ENCODE data around the gene C10orf67. TPM values are rescaled to one million over a fixed set of nuclear protein-coding genes. Genes with fewer than 3 reads are reported as not detected.

The C10orf67 gene
- total RNA-seq, 2 experiments from 2014 or later = not detected

DNA sequence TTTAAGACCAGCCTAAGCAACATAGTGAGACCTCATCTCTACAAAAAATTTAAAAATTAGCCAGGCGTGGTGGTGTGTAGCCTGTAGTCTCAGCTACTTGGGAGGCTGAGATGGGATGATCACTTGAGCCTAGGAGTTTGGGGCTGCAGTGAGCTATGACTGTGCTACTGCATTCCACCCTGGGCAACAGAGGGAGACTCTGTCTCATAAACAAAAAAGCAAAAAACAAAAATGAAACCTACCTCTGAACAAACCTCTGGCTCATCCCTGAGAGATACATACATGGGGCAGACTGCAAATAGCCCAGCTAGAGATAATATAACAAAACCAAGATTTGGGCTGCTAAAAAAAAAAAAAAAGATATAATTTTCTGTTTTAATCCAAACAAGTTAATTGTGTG, 19.5 kb downstream of the C10orf67 start:
- POLR2A ChIA-PET = interaction anchor here (0.7 kb wide), 1 partner anchor 205 kb away, joined by 3 read pairs; no protein-coding TSS in a partner anchor
- Histone ChIP-seq H3K4me1 (ENCODE audit: insufficient read depth, low read length, poor library complexity, severe bottlenecking) (no peaks in the 10 kb centered on the region), H2AFZ (ENCODE audit: low read length) (no peak overlapping the region), H3K9me2 (ENCODE audit: insufficient read depth, low read length) (no peaks in the 10 kb centered on the region), H3K4me3 (ENCODE audit: low read depth, low read length, poor library complexity, severe bottlenecking) (no peak overlapping the region), H3K4me2 (ENCODE audit: low read length) (no peak overlapping the region), H3K9me3 (ENCODE audit: low read length) (no peaks in the 10 kb centered on the region), H3K79me2 (ENCODE audit: insufficient read depth, low read depth, low read length) (no peaks in the 10 kb centered on the region), H3K27ac (ENCODE audit: low read depth, low read length, poor library complexity, severe bottlenecking) (no peak overlapping the region), H3K36me3 (ENCODE audit: insufficient read depth, low read length) (no peaks in the 10 kb centered on the region), H4K20me1 (ENCODE audit: insufficient read depth, low read length) (no peaks in the 10 kb centered on the region)
- DNase-seq (ENCODE audit: low spot score) = no peak
- intact Hi-C loops (cut with micrococcal nuclease; ENCODE audit: unreplicated experiment) = no loop called here
- TF ChIP-seq, protein P1, sequence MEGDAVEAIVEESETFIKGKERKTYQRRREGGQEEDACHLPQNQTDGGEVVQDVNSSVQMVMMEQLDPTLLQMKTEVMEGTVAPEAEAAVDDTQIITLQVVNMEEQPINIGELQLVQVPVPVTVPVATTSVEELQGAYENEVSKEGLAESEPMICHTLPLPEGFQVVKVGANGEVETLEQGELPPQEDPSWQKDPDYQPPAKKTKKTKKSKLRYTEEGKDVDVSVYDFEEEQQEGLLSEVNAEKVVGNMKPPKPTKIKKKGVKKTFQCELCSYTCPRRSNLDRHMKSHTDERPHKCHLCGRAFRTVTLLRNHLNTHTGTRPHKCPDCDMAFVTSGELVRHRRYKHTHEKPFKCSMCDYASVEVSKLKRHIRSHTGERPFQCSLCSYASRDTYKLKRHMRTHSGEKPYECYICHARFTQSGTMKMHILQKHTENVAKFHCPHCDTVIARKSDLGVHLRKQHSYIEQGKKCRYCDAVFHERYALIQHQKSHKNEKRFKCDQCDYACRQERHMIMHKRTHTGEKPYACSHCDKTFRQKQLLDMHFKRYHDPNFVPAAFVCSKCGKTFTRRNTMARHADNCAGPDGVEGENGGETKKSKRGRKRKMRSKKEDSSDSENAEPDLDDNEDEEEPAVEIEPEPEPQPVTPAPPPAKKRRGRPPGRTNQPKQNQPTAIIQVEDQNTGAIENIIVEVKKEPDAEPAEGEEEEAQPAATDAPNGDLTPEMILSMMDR (conservative IDR thresholded peaks at IDR 0.05; ENCODE audit: low read length) = no peak
- no peak for TF ChIP-seq EZH2phosphoT487 (IDR thresholded peaks at IDR 0.05; ENCODE audit: borderline replicate concordance, low read depth, low read length)
- CTCF ChIA-PET (ENCODE audit: unreplicated experiment) = no interaction called here
- no TSS peak for BruUV-seq (replicated peaks)

DNA sequence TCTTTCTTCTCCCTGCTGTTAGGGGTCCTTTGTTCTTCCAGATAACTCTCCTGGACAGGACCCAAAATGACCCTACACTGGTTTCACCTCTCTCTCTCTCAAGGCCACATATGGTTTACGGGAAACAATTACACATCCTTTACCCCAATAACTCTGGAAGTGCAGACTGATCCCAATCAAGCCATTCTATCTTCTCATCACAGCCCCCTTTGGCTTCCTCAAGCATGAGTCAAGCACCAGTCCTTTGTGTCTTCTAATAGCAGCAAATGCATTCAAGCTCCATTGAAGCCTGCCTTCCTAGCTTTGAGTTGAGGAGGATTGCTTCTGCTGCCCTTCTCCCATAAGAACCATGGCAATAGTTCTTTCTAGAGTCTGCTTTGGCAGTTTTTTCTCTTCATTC, 20.2 kb downstream of the C10orf67 start:
- CTCF ChIA-PET (ENCODE audit: unreplicated experiment) = no interaction called here
- H3K4me1 ChIP-seq (ENCODE audit: insufficient read depth, low read length, poor library complexity, severe bottlenecking) = no peaks in the 10 kb centered on the region

DNA sequence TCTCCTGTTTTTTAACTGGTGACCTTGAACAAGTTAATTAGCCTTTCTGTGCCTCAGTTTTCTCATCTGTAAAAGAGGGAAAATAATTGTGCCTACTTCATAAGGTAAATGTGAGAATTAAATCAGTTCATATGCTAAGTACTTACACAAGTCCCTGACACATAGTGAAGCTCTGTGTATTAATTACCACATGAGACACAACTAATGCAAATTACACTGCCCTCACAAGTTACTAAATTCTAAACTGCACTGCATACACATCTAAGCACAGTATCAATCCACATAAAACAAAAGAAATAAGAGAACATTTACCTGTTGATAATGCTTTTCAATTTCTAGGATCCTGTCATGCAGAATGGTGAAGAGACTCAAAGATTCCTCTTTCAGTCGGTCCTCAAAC, 22.5 kb downstream of the C10orf67 start:
- Histone ChIP-seq H3K4me2 (ENCODE audit: low read length) (no peak overlapping the region), H3K79me2 (ENCODE audit: insufficient read depth, low read depth, low read length) (no peaks in the 10 kb centered on the region), H2AFZ (ENCODE audit: low read length) (no peak overlapping the region), H3K9me2 (ENCODE audit: insufficient read depth, low read length) (no peaks in the 10 kb centered on the region), H4K20me1 (ENCODE audit: insufficient read depth, low read length) (no peaks in the 10 kb centered on the region), H3K4me1 (ENCODE audit: insufficient read depth, low read length, poor library complexity, severe bottlenecking) (no peaks in the 10 kb centered on the region), H3K9me3 (ENCODE audit: low read length) (no peaks in the 10 kb centered on the region), H3K27ac (ENCODE audit: low read depth, low read length, poor library complexity, severe bottlenecking) (no peak overlapping the region), H3K36me3 (ENCODE audit: insufficient read depth, low read length) (no peaks in the 10 kb centered on the region), H3K4me3 (ENCODE audit: low read depth, low read length, poor library complexity, severe bottlenecking) (no peak overlapping the region)
- no TSS peak for BruUV-seq (replicated peaks)
- DNase-seq (ENCODE audit: low spot score) = no peak
- intact Hi-C loops (cut with micrococcal nuclease; ENCODE audit: unreplicated experiment) = no loop called here
- TF ChIP-seq, protein P1 (conservative IDR thresholded peaks at IDR 0.05; ENCODE audit: low read length) = no peak
- no peak for TF ChIP-seq EZH2phosphoT487 (IDR thresholded peaks at IDR 0.05; ENCODE audit: borderline replicate concordance, low read depth, low read length)
- POLR2A ChIA-PET = no interaction called here
- CTCF ChIA-PET (ENCODE audit: unreplicated experiment) = no interaction called here

More for the DNA sequence above, 20.2 kb downstream of the C10orf67 start:
- no peaks in the 10 kb centered on the region for H3K79me2 ChIP-seq (ENCODE audit: insufficient read depth, low read depth, low read length)
- intact Hi-C loops (cut with micrococcal nuclease; ENCODE audit: unreplicated experiment) = no loop called here
- TF ChIP-seq, protein P1 (conservative IDR thresholded peaks at IDR 0.05; ENCODE audit: low read length) = no peak
- no peak for TF ChIP-seq EZH2phosphoT487 (IDR thresholded peaks at IDR 0.05; ENCODE audit: borderline replicate concordance, low read depth, low read length)
- no peak overlapping the region for H3K27ac ChIP-seq (ENCODE audit: low read depth, low read length, poor library complexity, severe bottlenecking)
- no peak overlapping the region for H2AFZ ChIP-seq (ENCODE audit: low read length)
- H4K20me1 ChIP-seq (ENCODE audit: insufficient read depth, low read length) = no peaks in the 10 kb centered on the region
- no peak for DNase-seq (ENCODE audit: low spot score)
- no peaks in the 10 kb centered on the region for H3K36me3 ChIP-seq (ENCODE audit: insufficient read depth, low read length)
- H3K9me2 ChIP-seq (ENCODE audit: insufficient read depth, low read length) = no peaks in the 10 kb centered on the region
- no peaks in the 10 kb centered on the region for H3K9me3 ChIP-seq (ENCODE audit: low read length)
- no peak overlapping the region for H3K4me2 ChIP-seq (ENCODE audit: low read length)
- no peak overlapping the region for H3K4me3 ChIP-seq (ENCODE audit: low read depth, low read length, poor library complexity, severe bottlenecking)
- POLR2A ChIA-PET = interaction anchor here (0.8 kb wide), 1 partner anchor 228 kb away, joined by 3 read pairs; no protein-coding TSS in a partner anchor
- no TSS peak for BruUV-seq (replicated peaks)

Data from OCI-LY7 (cell line).